GM21529 (cell line): ENCODE data around the gene RPS6KL1.
A peak's percentile ranks its signal among the peaks of the same experiment; 100 is the strongest.

Experiments
- ATAC-seq: cut with Tn5 transposase; IDR thresholded peaks from one replicate; pipeline ENCODE4 v1.9.1; 2021; ENCODE audit not compliant: unreplicated experiment

RPS6KL1 gene

DNA sequence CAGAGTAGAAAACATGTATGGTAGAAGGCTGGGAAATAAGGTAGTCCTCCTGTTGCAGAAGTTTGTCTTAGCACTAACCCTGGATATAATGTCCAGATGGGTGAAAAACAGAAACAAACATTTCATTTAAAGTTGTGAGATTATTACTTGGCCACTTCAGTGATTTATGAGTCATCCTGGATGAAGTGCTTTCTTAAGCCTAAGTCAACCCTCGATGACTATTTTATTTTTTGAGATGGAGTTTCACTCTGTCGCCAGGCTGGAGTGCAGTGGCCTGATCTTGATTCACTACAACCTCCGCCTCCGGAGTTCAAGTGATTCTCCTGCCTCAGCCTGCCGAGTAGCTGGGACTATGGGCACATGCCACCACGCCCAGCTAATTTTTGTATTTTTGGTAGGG lies 31.2 kb downstream of the RPS6KL1 start:
- no peak for ATAC-seq

DNA sequence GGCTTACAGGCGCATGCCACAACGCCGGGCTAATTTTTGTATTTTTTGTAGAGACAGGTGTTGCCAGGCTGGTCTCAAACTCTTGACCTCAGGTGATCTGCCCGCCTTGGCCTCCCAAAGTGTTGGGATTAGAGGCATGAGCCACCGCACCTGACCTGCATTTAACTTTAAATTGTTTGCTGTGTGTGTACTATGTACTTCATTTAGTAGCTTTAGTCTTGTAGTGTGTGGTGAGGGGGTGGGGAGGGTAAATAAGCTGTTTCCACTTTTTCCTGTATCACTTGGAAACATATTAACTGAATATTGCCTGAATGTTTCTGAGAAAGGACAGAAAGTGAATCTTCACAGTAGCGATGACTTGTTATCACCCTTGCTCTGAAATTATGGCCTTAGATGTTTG lies 32.8 kb downstream of the RPS6KL1 start:
- no peak for ATAC-seq

DNA sequence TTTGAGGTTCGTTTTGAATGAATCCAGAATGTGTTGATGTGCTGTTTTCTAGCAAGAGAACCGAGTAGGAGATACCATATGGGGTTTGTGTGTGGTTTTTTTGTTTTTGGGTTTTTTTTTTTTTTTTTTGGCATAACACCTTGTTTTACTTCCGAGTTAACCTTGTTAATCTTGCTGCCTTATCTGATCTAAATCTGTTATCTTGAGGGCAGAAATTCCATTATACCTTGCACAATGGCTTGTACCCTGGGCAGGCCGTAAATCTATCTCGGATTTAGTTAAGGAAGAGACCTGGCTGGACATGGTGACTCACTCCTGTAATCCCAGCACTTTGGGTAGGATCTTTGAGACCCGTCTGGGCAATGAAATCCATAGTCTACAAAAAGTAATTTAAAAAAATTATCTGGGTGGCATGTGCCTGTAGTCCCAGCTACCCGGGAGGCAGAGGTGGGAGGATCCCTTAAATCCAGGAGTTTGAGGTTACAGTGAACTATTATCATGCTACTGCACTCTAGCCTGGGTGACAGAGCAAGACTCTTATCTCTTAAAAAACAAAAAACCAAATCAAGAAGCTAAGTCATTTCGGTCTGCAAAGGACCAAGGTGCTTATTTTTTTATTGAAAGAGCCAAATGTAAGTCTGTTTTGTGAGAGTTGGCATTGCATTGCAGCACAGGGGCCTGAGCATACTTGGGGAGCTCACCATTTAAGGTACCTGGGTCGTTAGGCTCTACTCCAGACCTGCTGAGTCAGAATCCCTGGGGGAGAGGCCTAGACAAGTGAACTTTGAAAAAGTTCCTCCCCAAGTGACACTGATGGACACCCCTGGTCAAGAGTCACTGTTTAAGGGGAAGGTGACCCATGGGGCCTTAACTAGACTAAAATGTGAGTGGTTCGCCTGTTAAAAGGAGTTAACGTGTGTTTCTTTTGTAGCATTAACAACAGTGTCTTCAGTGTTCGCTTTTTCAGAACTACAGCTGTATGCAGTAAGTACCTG lies 34.6 kb downstream of the RPS6KL1 start:
- no peak for ATAC-seq

DNA sequence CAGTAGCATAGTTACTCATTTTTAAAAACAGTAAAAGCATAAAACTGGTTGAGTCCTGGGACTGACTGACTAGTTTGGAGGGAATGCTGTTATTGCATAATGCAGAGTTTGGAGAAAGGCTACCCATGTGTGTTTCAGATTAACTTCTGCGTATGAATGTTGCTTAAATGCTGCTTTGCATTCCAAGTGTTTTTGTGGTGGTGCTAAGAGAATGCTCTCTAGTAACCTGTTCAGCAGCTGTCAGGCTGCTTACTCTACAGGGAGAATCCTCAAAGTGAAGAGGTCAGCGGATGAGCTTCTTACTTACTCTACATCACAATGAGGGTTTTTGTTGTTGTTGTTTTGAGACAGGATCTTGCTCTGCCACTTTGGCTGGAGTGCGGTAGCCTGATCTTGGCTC lies 37.1 kb downstream of the RPS6KL1 start:
- no peak for ATAC-seq

DNA sequence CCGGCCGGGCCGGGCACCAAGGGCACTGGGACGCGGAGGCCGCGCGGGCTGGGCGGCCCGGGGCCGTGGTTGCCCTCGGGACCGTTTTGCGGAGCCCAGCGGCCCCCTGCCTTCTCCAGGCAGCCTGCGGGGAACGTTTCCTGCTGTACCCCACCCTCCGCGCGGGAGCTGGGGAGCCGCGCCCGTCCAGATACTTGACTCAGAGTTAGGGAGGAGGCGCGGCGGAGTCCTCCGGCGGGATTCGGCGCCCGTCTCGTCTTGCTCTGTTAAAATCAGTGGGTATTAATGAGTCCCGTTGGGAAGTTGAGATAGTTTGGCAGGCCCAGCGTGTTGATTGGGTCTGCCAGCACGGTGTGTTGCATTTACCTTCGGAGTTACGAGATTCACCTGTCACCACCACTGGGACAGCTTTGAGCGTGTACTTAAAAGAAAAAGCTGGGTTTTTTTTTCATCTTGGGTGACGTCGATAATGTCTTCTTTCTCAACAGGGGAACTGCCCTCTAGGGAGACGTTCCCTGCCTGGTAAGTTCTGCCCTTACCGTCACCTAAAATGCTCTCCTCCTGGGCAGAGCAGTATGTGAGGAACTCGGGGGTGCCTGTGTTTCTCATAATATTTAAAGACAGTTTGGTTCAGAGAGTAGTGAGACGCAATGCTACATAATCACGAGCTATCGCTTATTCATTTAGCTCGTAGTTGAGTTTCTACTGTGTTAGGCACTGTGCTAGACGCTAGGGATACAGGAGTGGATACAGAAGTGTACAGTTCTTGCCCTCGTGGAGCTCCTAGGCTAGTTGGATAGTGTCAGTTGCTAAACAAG lies 40.7 kb downstream of the RPS6KL1 start:
- peak; percentile 34 for ATAC-seq

DNA sequence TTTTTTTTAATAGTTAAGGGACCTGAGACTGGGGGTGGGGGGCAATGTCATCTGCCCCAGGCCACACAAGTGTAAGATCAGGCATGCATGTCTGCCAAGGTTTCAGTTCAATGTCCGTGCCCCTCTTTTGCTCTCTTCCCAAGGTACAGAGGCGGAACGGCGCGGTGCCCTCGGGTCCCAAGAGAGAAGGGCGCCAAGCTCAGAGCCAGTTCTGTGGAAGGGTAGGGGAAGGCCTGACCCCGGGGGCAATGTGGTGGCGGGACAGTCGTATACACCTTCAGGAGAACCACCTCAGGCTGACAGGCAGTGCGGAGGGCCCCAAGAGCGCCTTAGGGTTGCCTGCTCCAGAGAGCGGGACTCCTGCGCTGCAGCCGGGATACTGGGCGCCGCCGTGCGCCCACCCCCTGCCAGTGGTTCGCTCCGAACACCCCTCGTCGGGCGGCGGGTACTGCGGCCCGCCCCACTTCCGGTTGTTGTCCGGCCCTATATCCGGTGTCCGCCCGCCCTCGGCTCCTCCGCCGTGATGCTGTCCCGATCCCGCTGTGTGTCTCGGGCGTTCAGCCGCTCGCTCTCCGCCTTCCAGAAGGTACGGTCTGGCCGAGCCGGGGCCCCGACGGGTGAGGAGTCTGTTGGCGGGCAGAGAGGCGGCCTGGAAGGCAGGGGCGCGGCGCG lies 41.5 kb downstream of the RPS6KL1 start, which contains the start of gene DLST:
TSS of gene DLST (plus strand) at position 486 of the 672 bp plus-strand sequence. CDS start at position 524, 38 bp downstream.
- peak; percentile 91 for ATAC-seq

DNA sequence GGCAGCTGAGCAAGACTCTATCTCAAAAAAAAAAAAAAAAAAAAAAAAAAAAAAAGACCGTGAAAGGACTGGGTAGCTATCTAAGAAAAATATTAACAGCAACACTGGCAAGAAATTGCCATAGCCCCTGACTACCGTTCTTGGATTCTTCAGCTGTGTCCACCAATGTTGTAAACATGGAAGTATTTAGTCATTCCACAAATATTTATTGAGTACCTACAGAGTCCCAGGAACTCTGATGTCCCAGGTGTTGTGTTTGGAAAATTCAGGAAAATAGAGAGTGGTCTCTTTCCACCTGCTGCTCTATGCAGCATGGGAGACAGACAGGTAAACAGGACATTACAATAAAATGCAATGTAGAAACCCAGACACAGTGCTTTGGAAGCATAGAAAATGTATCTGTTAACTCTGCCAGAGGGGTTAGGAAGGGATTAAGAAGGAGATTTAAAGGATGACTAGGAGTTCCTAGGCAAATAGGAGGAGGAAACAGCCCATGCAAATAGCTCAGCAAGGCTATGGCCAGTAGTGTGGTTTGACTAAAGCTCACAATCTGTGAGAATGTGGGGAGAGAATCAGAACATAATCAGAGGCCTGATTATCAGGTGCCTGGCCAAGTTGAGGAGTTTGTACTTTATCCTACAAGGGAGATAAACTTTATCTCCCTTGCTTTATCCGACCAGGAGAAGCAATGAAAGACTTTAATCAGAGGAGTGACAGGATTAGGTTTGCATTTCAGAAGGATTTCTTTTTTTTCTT lies 43.5 kb downstream of the RPS6KL1 start:
- ATAC-seq, result no peak

DNA sequence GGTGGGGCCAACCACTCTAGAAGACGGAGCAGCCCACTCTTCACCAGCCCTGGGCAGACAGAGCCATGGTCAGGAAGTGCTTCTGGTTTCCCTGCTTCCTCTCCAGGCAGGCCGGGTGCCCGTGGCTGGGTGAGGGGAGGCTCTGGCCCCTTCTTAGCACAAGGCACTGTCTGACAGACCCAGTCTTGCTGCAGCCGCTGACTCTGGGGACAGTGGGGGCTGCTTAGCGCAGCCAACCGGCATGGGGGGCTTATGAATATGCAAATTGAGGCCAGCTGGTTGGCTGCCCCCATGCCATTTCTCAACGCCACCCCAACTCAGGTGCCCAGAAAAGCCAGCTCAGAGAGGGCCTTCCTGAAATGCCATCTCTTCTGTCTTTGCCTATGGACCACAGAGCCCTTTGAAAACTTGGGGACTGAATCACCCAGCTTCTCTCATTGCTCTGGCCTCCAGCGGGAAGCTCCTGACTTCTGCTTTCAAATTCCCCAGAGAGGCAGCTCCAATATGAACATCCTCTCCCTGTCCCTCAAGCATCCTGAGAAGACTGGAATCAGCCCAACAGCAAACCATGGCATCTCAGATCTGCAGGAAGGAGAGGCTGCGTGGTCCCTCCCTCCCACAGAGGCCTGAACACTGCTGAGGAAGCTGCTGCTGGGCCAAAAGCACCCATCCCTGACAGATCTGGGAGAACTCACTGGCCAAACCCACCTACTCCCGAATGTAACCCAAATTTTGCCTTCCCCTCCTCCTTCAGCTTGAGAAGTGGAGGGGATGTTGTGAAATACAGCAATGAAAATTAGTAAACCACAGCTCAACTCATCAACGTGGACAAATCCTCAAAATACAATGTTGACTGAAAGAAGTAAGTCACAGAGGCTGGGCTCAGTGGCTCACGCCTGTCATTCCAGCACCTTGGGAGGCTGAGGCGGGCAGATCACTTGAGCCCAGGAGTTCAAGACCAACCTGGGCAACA lies 46.8 kb downstream of the RPS6KL1 start, which contains the start of gene PROX2:
TSS of gene PROX2 (minus strand) at position 205 of the 973 bp plus-strand sequence. CDS start 12,311 bp downstream, outside the sequence.
- no peak for ATAC-seq

DNA sequence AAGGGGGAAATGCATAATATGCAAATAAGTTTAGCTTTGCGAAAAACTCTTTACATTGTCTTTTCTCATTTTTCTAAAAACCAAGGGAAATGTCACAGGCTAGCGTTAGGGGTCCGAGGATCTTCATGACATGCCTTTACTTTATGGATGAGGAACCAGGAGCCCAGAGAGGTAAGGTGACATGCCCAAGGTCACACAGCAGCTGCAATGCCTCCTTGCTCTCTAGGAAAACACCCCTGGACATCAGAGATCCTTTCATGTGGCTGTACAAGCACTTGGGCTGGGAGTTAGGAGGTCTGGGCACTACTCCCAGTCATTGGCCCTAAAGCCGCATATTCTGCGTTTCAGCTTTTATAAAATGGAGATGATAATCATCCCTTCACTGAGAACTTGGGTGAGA lies 47.9 kb downstream of the RPS6KL1 start:
- no peak for ATAC-seq

DNA sequence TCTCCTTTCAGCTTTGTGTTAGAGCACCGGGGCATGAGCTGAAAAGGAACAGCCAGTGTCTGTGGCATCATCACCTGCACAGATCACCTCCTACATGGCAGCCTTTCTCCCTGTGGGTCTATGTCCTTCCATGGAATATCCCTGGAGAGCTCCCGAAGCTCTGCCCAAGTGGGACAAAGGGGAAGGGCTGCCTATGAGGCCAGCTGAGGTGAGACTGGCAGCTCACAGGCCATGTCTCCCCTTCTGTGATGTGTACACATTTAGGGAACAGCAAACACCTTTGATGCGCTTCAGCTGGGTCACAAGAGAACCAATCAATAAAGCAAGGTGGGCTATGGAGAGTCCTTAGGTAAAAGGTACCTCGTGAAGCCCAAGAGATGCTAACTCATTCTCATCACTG lies 51.2 kb downstream of the RPS6KL1 start:
- no peak for ATAC-seq

DNA sequence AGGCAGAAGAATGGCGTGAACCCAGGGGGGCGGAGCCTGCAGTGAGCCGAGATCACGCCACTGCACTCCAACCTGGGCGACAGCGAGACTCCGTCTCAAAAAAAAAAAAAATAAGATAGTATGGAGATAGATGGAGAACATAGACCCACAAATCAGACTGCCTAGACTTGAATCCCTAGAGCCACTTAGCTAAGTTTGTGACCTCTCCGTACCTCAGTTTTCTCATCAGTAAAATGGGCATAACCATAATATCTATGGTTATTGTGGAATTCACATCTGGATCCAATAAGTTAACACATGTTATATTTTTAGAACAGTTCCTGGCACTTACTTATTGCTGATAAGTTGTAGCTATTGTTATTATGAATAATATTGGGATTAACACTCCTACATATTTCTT lies 54.3 kb downstream of the RPS6KL1 start:
- no peak for ATAC-seq

DNA sequence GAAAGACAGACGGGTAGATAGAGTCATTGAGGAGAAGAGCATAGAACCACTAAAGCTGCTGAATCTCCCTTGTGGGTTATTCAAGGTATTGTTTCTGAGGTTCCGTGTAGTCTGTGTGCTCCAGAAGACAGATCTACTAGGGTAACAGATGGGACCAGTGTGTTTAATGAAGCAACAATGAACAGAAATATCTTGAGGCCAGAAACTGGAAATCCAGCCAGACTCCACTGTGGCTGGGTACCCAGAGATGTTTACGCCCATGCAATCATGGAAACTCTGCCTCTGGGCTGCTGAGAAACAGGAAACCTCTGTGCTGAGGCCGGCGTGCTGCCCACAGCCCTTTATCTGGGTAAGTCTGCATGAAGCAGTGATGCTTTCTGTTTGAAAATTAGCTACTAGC lies 55.4 kb downstream of the RPS6KL1 start:
- no peak for ATAC-seq

DNA sequence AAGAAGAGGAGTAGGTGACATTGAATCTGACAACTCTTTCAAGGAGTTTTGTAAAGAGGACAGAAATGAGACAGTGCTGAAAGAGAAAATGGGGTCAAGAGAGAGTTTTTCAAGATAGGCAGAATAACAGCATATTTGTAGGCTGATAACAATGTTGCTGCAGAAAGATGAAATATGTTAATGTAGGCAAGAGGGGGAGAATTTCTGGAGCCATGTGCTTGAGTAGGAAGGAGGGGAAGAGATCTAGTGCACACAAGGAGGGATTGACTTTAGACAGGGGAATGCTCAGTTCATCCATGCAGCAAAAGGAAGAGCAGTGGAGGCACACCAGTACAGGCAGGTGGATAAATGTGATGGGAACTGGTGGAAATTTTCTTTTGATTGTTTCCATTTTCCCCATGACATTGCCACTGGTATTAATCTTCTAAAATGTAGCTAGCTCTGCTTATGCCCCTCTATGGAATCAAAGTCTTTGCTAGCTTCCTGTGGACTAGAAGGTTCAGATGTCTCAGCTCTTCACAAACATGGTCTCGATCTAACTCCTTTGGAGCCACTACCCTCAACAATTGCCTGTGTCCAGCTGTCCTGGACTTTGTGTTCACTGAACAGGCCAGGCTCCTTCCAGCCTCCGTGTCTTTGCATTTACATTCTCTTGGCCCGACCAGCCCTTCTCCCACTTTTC lies 56.2 kb downstream of the RPS6KL1 start:
- no peak for ATAC-seq

DNA sequence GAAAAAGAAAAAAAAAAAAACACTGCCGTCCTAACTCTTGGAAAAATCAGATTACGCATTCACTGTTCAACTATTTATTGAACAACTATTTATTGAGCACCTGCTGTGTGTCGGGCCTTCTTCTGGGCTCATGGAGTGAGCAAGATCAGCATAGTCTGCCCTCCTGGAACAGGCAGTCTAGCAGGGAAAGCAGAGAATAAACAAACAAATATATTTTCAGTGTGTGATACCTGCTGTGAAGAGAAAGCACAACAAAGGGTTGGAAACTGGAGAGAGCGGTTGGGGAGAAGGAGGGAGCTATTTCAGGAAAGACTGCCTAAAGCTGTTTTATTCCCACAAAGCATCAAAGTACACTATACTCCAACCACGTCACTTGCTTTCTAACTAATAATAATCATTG lies 57.9 kb downstream of the RPS6KL1 start:
- no peak for ATAC-seq

DNA sequence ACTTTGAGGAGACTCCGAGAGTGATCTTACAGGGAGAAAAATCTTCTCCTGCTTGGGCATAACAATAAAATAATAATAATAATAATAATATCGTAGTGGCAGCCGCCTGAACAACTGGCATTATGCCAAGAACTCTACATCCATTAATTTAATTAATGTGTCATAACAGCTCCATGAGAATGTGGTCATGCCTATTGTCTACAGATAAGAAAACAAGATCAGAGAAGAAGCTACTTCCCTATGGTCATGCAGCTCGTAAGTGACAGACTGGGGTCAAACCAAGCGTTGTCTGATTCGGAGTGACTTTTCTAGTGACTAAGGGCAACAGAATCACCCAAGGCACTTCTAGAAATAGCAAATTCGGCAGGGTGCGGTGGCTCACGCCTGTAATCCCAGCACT lies 58.9 kb downstream of the RPS6KL1 start:
- ATAC-seq, result no peak

DNA sequence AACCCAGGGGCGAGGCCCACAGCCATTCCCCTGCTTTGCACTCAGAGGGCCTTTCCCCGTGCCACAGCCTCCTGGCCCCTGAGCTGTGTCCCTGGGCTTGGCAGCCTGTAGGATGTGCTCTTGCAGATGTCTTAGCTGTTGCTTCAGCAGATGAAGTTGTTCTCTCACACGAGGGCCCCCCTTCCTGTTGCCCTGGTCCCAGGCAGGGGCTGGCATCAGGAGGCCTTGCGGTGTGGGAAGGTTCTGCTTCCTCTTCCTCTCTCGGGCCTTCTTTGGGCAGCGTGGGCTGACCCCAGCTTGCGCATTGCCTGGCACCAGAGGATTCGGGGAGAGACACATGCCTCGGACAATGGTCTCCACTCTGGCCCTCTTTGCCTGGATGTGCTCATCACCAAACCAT lies 59.8 kb downstream of the RPS6KL1 start:
- no peak for ATAC-seq

DNA sequence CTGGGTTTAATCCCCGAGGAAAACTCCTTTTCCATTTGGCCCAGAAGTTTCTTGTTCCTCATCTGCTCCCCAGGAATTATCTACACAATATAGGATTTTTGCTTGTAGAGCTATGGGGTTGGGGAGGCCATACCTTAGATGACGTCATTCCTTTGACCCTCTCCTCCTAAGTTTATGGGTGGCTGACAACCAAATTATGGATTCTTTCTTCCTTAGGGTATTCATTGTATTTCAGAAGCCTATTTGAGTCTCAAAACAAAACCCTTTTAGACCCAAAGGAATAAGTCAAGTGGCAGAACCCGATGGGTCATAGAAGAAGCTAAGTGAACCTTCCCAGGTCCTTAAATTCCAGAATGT lies 61.3 kb downstream of the RPS6KL1 start:
- ATAC-seq, result no peak

DNA sequence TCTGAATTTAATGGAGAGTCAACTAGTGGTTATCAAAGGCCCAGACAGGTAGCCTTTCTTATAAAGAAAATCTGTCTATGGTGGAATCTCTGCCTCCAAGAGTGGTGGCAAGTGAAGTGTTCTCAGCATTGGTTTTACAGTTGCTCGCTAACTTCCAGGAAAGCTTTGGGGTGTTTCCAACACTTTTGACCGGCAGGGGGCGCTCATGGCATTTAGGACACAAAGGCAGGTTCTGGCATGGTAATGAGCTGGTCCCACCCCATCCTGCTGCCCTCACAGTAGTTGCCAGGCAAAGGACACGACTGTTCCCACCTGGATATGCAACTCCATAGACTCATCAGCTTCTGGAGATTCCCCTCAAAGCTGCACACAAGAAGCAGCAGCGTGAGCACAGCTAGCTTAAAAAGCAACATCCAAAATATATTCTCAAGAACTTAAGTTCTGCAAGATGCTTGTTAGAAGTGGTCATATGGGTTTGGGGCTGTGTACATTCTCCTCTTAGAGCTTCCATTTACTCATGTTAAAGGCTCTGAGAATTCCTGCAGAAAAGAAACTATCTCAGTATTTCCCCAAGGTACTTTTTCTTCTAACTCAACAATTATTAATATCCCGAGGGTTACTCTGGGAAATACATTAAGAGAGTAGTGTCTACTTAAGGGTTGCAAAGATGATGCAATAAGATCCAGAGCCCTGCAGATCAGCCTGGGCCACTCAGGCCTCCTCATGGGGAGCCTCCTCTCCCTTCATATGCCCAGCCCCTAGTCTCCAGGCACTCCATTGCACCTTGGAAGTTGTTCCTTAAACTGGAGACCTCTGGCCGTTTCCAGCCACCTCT lies 61.9 kb downstream of the RPS6KL1 start:
- ATAC-seq, result peak; percentile 61
